ENCODE data around the gene PROK2.

The PROK2 gene

GRCh38 chr3:71784914-71785531, at the start of gene PROK2:
Gene PROK2, minus strand, starts transcription at chr3:71785148. Its CDS starts 96 bp downstream, at chr3:71785052.
- no peak within 1 kb of the TSS for H3K4me3 ChIP-seq (ENCODE audit: low read depth, low read length)
- TF ChIP-seq CTCF (IDR thresholded peaks at IDR 0.05; ENCODE audit: control insufficient read depth, extremely low read depth, insufficient read depth) = no peak
- DNase-seq (ENCODE audit: low read depth) = no peak

- TF ChIP-seq CTCF (IDR thresholded peaks at IDR 0.05; ENCODE audit: control insufficient read depth, extremely low read depth, insufficient read depth) = no peak
- H3K4me3 ChIP-seq (ENCODE audit: low read depth, low read length) = no peak overlapping the region
- DNase-seq (ENCODE audit: low read depth) = no peak
Observed at GRCh38 chr3:71831599-71831998, 46.7 kb upstream of the PROK2 start.

- H3K4me3 ChIP-seq (ENCODE audit: low read depth, low read length) = no peak overlapping the region
- no peak for TF ChIP-seq CTCF (IDR thresholded peaks at IDR 0.05; ENCODE audit: control insufficient read depth, extremely low read depth, insufficient read depth)
- no peak for DNase-seq (ENCODE audit: low read depth)
Observed at GRCh38 chr3:71825551-71826283, 40.8 kb upstream of the PROK2 start.

- no peak for DNase-seq (ENCODE audit: low read depth)
- no peak overlapping the region for H3K4me3 ChIP-seq (ENCODE audit: low read depth, low read length)
- no peak for TF ChIP-seq CTCF (IDR thresholded peaks at IDR 0.05; ENCODE audit: control insufficient read depth, extremely low read depth, insufficient read depth)
Observed at GRCh38 chr3:71821116-71821515, 36.2 kb upstream of the PROK2 start.

- no peak for TF ChIP-seq CTCF (IDR thresholded peaks at IDR 0.05; ENCODE audit: control insufficient read depth, extremely low read depth, insufficient read depth)
- H3K4me3 ChIP-seq (ENCODE audit: low read depth, low read length) = no peak overlapping the region
- DNase-seq (ENCODE audit: low read depth) = no peak
Observed at GRCh38 chr3:71817262-71817661, 32.3 kb upstream of the PROK2 start.

GRCh38 chr3:71816767-71817156, 31.8 kb upstream of the PROK2 start:
- H3K4me3 ChIP-seq (ENCODE audit: low read depth, low read length) = no peak overlapping the region
- no peak for DNase-seq (ENCODE audit: low read depth)
- no peak for TF ChIP-seq CTCF (IDR thresholded peaks at IDR 0.05; ENCODE audit: control insufficient read depth, extremely low read depth, insufficient read depth)

Data from LNCaP clone FGC (cell line).